Measurements from ENCODE around the gene OR2L8.

The OR2L8 gene, protein sequence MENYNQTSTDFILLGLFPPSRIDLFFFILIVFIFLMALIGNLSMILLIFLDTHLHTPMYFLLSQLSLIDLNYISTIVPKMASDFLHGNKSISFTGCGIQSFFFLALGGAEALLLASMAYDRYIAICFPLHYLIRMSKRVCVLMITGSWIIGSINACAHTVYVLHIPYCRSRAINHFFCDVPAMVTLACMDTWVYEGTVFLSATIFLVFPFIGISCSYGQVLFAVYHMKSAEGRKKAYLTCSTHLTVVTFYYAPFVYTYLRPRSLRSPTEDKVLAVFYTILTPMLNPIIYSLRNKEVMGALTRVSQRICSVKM

DNA sequence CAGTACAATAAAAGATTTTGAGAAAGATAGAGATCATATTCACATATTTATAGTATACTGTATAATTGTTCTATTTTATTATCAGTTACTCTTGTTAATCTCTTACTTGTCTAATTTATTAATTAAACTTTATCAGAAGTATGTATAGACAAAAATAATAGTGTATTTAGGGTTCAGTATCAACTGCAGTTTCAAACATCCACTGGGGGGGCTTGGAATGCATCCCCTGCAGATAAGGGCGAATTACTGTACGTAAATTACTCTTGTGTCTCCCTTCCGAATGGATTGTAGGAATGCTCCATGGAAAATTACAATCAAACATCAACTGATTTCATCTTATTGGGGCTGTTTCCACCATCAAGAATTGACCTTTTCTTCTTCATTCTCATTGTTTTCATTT is at the start of gene OR2L8:
TSS of gene OR2L8 (plus strand) at position 301 of the 400 bp plus-strand sequence. CDS start at position 301, 0 bp downstream.
- no peak for DNase-seq

DNA sequence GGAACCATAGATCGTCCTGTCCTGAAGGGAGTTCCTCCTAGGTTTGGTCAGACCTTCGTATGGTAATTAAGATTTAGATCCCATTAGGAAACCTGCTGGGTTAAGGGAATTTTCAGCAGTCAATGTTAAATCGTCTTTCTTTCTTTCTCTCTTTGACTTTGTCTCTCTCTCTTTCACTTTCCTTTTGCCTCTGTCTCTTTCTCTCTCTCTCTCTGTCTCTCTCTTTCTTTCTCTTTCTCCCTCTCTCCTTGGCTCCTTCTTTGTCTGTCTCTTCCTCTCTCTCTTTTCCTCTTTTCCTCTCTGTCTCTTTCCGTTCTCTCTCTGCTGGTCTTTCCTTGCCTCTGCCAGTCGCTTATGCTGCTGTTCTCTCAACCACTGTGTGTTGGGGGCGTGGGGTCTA is 44.5 kb upstream of the OR2L8 start:
- no peak for DNase-seq

DNA sequence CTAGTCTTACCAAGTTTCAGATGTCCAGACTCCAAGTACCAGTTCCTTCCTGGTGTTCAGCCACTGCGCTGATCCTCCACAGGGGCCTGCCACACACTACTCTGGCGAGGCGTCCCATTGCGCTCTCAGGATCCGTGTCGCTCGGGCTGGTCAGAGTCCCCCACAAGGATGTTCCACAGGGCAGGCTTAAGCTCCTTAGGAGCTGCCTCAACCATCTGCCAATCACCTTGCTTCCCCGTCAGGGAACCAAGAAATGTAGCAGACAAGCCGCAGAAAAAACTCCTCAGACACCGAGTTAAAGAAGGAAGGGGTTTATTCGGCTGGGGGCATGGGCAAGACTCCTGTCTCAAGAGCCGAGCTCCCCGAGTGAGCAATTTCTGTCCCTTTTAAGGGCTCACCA is 43.5 kb upstream of the OR2L8 start:
- DNase-seq = peak; percentile 35

DNA sequence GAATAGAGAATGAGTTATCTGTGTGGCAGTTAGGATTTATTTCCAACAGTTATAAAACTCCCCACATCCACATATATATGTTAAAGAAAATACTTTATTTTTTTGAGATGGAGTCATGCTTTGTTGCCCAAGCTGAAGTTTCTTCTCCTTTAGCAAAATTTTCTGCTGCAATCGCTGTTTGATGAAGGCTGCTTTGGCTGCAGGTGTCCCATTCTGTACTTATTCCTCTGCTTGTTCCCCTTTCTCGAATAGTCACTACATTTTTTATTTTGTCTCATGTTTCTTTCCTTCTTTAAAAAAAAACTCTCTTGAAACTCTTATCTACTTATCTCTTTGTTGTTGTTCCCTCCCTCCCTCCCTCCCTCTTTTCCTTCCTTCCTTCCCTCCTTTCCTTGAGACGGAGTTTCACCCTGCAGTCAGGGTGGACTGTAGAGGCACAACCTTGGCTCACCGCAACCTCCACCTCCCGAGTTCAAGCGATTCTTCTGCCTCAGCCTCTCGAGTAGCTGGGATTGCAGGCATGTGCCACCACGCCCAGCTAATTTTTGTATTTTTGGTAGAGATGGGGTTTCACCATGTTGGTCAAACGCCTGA is 42.7 kb upstream of the OR2L8 start:
- DNase-seq = peak; percentile 59

DNA sequence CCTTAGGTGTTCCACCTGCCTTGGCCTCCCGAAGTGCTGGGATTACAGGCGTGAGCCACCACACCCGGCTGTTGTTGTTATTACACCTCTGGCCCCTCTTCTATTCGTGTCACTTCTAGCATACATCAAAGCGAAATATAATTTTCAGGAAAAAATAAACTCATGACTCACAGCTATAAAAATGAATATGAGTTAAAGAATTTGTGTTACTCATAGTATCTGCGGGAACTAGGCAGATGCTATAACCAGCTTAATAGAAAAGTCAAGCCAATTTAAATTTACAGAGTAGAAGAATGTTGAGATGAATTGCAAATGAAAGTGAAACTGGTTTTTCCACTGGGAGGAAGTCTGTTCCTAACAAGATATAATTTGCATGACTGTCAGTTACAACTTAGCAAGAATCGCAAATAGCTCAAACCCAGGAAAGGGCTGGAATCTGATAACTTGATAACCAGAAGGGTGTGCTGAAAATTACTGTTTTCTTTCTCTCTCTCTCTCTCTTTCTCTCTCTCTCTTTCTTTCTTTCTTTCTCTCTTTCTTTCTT is 42.1 kb upstream of the OR2L8 start:
- DNase-seq = peak; percentile 95

DNA sequence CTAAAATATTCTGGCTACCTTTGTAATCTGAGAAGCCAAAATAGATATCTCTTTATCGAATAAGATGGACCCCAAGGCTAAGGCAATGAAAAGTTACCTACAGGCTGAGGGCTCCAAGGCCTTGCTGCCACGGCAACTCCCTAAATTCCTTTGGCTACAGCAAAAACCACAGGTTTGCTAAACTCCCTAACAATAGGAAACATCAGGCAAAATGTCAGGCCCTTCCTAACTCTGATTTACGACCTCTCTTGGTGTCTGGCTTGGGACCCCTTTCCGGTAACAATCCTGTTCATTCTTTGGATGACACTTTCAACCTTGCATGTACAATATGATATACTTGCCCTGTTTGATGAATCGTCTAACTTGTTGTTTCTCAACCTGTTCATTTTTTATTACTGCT is 39.9 kb upstream of the OR2L8 start:
- peak; percentile 34 for DNase-seq

DNA sequence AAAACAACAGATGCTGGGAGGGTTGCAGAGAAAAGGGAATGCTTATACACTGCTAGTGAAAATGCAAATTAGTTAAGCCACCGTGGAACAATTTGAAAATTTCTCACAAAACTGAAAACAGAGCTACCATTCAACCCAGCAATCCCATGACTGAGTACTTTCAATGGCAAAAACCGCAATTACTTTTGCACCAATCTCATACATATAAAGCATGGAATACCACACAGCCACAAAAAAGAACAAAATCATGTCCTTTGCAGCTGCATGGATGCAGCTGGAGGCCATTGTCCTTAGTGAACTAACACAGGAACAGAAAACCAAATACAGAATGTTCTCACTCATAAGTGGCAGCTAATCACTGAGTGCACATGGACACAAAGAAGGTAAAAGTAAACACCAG is 34.9 kb upstream of the OR2L8 start:
- no peak for DNase-seq

DNA sequence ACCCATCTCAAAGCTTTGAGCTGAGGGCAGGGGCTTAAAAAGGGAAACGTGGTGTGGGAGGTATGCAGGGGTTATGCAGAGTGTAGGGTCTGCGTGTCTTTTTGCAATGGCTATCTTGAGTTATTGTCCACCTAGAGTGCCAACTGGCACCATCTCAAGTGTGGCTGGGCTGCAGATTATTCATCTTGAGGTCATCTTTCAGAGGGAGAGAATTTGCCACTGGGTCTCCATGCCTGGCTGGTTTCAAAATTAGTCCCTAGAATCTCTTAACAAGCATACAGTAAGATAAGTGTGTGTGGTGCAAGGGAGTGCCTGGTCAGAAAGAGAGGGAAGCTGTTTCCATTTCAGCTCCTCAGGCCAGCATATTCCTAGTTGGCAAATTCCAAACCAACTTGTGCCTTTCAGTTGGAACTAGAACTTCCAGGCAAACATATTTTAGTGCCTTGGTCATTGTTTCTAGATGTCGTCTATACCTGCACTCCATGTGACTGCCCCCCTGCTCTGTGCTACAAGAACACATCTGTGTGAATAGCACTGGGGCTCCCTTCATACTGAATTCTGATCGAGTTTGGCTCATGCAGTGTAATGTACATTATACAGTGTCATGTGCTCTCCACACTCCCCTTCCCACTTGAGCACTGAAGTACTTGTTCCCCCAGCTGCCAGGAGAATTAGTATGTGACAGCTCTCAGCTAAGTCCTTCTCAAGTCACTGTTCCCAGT is 33.6 kb upstream of the OR2L8 start:
- DNase-seq = no peak

DNA sequence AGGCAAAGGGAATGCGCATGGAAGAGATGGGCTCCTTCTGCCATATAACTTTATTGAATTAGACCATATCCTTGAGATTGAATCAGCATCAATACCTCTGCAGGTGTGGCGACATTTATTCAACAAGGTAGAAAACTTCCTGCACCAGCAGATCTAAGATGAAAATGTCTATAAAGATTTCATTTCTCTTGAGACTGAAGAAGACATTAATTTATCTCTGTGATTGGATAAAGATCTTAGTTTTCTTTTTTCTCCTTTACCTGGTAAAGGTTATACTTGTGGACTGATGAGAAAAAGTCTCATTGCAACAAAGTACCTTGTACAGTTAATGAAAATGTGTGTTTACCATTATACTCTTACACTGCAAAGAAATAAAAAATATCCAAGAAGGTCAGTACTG is 28.7 kb upstream of the OR2L8 start, which contains the start of gene OR2T8:
TSS of gene OR2T8 (plus strand) at position 301 of the 400 bp plus-strand sequence. CDS start 766 bp downstream, outside the sequence.
- no peak for DNase-seq

DNA sequence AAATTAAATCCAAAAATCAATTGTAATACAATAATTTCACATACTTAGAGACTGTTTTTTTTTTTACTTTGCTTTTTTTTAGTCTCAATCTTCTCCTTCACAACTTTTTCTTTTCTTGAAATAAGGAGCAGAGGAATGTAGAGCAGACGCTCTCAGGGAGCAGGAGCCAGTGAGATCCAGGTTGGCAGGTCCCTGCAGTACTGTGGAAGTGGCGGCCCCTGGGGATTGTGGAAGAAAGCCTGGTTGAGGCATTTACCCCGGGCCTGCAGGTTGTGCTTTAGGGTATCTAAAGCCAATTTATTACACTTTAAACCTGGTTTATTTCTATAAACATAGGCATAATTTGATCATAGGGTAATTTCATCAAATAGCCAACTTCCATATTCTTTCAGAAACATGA is 24.7 kb upstream of the OR2L8 start:
- DNase-seq = no peak

DNA sequence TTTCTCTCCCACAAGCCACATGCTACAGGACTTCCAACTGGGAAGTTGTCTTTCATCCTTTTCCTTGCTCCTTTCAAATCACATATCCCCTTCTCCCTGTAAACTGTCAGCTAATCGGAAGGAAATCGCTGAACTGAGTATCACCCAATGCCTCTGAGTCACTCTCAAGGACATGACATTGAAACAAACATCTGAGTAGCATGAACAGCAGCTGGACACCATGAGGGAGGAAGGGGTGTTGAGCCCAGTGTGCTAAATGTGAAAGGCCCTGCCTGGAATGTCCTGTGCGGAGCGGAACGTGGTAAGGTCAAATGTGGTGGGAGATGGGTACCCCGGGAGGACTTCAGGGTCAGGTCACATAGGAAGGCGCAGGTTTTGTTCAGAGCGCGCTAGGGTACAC is 23.8 kb upstream of the OR2L8 start, which contains the start of gene OR2AJ1:
TSS of gene OR2AJ1 (plus strand) at position 22 of the 400 bp plus-strand sequence. CDS start 8,880 bp downstream, outside the sequence.
- DNase-seq = no peak

DNA sequence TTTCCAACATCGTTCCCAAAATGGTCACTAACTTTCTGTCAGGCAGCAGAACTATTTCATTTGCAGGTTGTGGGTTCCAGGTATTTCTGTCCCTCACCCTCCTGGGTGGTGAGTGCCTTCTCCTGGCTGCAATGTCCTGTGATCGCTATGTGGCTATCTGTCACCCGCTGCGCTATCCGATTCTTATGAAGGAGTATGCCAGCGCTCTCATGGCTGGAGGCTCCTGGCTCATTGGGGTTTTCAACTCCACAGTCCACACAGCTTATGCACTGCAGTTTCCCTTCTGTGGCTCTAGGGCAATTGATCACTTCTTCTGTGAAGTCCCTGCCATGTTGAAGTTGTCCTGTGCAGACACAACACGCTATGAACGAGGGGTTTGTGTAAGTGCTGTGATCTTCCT is 14.7 kb upstream of the OR2L8 start:
- no peak for DNase-seq

DNA sequence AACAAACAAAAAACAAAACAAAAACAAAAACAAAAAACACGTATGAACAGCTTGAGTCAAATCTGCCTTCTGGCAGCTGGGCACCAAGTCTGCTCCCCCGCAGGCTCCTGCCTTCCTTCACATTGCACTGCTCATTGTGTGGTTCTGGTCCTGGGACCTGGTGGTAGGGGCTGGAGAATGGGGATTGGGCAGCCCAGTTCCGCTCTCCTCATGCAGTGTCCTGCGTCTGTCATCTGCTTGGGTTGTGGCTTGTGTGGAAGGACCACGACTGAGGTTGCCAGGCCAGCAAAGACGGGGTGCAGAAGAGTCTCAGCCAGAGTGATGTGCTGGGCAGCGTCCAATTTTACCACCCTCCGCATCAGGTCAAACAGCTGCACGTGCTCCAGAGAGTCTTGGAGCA is 12.9 kb upstream of the OR2L8 start:
- no peak for DNase-seq

DNA sequence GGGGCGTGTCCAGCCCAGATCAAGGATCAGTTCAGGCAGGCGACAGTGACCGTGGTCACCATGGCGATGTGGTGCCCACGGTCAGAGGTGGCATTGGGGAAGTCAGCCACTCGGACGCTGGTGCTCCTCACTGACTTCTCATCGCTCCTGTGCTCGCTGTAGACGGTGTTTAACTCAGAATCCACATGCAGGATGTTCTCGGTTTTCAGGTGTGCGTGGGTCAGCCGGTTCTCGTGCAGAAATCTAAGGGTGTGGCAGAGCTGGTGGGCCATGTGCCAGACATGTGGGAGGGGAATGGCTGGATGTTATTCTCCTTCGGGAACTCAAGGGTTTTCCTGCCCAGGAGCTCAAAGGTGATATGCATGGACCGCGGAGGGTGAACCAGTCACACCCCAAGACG is 12.2 kb upstream of the OR2L8 start:
- DNase-seq = no peak

DNA sequence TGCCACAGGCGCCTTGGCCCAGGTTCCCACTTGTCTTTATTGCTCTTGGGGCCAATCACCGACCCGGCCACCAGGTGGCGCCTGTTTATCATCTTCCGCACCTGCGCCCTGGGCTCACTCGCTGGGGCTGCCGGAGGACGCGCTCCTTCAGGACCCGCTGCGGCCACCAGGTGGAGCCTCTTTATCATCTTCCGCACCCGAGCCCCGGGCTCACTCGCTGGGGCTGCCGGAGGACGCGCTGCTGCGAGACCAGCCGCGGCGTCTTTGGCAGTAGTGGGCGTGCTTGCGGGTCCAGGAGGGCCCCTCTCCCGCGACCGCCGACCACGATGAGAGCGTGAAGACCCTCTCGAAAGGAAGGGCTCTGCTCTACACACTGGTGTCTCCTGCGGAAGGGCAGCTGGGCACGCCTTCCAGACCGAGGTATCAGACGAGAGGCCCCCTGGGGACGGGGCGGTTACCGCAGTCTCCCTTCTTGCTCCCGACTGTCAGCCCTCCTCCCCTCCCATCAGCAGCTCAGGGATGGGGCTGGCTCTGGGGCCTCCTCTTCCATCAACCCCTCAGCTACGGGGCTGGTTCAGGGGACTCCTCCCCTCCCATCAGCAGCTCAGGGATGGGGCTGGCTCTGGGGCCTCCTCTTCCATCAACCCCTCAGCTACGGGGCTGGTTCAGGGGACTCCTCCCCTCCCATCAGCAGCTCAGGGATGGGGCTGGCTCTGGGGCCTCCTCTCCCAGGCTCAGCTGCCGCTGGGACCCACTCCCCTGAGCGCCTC is 11.5 kb upstream of the OR2L8 start:
- peak; percentile 97 for DNase-seq

DNA sequence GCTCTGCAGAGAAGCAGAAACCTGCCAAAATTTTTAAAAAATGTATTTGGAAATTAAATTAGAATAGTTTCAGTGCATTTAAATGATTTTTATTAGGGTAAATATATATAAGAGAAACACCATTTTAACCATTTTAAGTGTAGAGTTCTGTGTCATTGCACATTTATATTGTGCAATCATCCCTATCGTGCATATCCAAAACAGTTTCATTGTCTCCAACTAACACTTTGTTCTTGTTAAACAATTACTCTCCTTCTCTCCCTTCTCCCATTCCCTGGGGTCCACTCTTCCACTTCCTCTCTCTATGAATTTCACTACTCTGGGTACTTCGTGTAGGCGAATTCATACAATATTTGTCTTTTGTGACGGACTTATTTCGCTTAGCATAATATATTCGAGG is 6.0 kb upstream of the OR2L8 start:
- DNase-seq = no peak

DNA sequence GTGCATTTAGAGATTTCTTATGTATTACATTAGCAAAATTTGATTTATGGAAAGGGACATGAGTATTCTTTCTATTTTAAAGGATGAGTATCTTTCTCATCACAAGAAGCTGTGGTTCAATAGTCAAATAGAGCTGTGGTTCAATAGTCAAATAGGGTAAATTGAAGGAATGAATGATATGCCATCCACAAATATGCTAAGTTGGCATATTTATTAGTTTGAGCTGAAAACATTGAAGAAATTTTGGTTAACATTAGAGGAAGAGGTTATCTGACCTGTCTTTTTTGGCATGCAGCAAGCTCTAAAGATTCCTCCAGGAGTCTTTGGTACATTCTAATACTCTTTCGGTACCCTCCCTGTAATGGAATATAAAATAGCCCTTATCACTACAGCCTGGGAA is 4.8 kb downstream of the OR2L8 start:
- no peak for DNase-seq

DNA sequence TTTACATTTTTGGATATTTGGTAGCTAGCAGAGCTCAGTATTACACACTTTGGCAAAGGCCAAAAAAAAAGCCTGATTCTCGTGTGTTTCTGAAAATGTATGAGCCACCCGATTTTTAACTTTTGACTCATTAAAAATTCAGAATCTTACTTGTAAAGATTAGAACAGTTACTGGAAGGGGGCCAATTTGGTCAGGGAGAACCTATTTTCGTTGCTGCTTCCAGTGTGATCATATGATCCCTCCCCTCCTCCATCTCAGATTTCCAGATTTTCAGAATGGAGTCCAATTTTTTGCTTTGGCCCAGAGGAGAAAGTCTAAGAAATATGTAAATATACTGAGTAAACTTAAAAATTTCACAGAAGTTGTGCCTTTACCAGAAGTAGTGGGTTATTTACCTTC is 13.1 kb downstream of the OR2L8 start:
- DNase-seq = peak; percentile 79

DNA sequence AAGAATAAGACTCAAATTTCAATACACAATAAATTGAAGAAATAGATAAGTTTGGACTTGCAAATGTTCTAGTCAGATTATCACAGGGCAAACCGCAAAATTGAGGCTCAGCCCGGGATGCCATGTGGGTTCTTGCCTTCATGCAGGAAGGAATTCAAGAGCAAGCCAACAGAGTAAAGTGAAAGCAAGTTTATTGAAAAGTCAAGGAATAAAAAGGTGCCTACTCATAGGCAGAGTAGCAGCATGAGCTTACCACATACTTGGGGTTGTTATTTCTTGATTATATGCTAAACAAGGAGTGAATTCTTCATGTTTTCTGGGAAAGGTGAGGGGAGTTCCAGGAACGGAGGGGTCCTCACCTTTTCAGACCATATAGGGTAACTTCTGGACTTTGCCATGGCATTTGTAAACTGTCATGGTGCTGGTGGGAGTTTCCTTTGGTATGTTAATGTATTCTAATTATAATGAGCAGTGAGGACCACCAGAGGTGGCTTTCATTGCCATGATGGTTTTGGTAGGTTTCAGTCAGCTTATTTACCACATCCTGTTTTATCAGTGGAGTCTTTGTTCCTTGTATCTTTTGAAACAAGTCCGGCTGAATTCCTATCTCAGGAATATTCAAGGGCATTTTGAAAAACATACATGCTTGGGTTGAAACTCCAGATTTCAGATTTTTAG is 14.4 kb downstream of the OR2L8 start:
- DNase-seq = peak; percentile 92

DNA sequence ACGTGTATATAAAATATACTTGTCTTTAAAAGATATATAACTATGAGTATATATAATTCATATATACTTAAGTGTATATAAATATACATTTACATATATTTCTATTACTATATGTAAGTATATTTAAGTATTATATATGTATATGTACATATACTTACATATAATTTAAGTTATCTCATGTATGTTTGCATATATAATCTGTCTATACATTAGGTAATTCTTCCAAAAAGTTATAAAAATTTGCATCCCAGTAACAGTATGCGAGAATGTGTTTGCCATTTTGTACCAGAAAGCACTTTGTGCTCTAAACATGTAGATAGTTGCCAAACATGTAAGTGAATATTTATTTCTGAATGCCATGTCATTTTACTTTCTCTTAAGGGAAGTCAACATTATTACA is 16.3 kb downstream of the OR2L8 start, which contains the start of gene OR2AK2:
TSS of gene OR2AK2 (plus strand) at position 301 of the 400 bp plus-strand sequence. CDS start 144 bp downstream, outside the sequence.
- DNase-seq = no peak

DNA sequence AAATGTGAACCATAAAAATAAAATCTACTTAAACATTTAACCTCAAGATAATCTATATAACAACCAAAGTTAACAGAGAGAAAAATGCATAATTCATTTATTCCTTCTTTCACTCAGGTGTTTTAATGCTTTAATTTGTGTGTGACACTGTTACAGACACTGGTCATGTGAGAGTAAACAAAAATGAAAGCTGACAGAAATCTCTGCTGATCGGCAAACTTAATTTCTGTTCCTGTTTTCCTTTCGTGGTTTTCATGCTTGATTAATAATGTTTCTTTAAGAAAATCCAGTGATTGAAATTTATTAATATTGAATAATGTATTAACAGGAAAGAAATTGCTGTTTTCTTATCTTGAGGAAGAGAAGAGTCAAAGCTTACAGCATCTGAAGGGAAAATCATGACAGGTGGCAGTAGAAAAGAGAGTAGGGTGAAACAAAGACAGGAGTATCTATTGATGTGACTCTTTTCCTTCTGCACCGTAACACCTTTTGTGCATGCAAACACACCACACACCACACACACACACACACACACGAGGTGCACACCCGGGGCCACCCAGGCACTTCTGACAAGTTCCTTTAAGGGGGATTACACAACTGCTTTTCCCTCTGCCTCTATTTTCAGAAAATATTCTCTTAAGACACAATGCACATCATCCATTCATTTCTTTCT is 18.0 kb downstream of the OR2L8 start:
- no peak for DNase-seq

Data from hematopoietic multipotent progenitor cell treated with erythropoietin and hydrocortisone succinate and interleukin-3 and kit ligand, for 4 days (in vitro differentiated cells).